H9 (cell line): ENCODE measurements around the gene REEP1. TPM values are rescaled to one million over a fixed set of nuclear protein-coding genes. Genes with fewer than 3 reads are reported as not detected.

Experiments used
- DNase-seq: peaks from one replicate; pipeline ENCODE4 v3.0.0-alpha.2; 2017
- H2AFZ ChIP-seq: one replicate; pipeline ENCODE4 v1.6.1; 2013; ENCODE audit warnings: mild to moderate bottlenecking, low read length, control low read depth, moderate library complexity
- H2AK5ac ChIP-seq: 2 replicates; pipeline ENCODE4 v1.6.1; 2013; ENCODE audit warnings: low read length, control low read depth, mixed read lengths; ENCODE audit not compliant: insufficient read length
- H2BK120ac ChIP-seq: one replicate; pipeline ENCODE4 v1.6.1; 2013; ENCODE audit warnings: low read depth, mild to moderate bottlenecking, low read length, control low read depth, inconsistent platforms; ENCODE audit not compliant: poor library complexity, severe bottlenecking
- H2BK12ac ChIP-seq: 2 replicates; pipeline ENCODE4 v1.6.1; 2013; ENCODE audit warnings: low read length, control low read depth, mixed read lengths, low read depth; ENCODE audit not compliant: insufficient read length
- H2BK15ac ChIP-seq: 2 replicates; pipeline ENCODE4 v1.6.1; 2013; ENCODE audit warnings: low read depth, low read length, control low read depth
- H2BK20ac ChIP-seq: one replicate; pipeline ENCODE4 v1.6.1; 2013; ENCODE audit warnings: low read depth, mild to moderate bottlenecking, low read length, control low read depth, inconsistent platforms; ENCODE audit not compliant: poor library complexity, severe bottlenecking
- H2BK5ac ChIP-seq: 2 replicates; pipeline ENCODE4 v1.6.1; 2013; ENCODE audit warnings: low read length, control low read depth, mixed read lengths; ENCODE audit not compliant: insufficient read length
- H3K14ac ChIP-seq: 2 replicates; pipeline ENCODE4 v1.6.1; 2013; ENCODE audit warnings: low read length, control low read depth; ENCODE audit not compliant: insufficient read depth
- H3K18ac ChIP-seq: 2 replicates; pipeline ENCODE4 v1.6.1; 2013; ENCODE audit warnings: low read depth, mild to moderate bottlenecking, mixed read lengths, low read length, control low read depth; ENCODE audit not compliant: insufficient read length
- H3K23ac ChIP-seq: 2 replicates; pipeline ENCODE4 v1.6.1; 2013; ENCODE audit warnings: low read length, control low read depth, mixed read lengths, low read depth; ENCODE audit not compliant: insufficient read length
- H3K23me2 ChIP-seq: 2 replicates; pipeline ENCODE4 v1.6.1; 2013; ENCODE audit warnings: low read depth, mild to moderate bottlenecking, mixed read lengths, low read length, control low read depth; ENCODE audit not compliant: insufficient read length, poor library complexity, severe bottlenecking
- H3K27ac ChIP-seq: 2 replicates; pipeline ENCODE4 v1.5.1; 2013; ENCODE audit warnings: low read length, control low read depth, mixed read lengths, low read depth; ENCODE audit not compliant: insufficient read length
- H3K27me3 ChIP-seq: 2 replicates; pipeline ENCODE4 v1.6.1; 2013; ENCODE audit warnings: low read length, control low read depth, inconsistent platforms; ENCODE audit not compliant: insufficient read depth
- H3K4ac ChIP-seq: 2 replicates; pipeline ENCODE4 v1.6.1; 2013; ENCODE audit warnings: low read depth, mild to moderate bottlenecking, control low read depth, inconsistent platforms, low read length, moderate library complexity
- H3K4me1 ChIP-seq: 2 replicates; pipeline ENCODE4 v1.6.1; 2013; ENCODE audit warnings: low read length, control low read depth, inconsistent platforms; ENCODE audit not compliant: insufficient read depth
- H3K4me2 ChIP-seq: 2 replicates; pipeline ENCODE4 v1.6.1; 2013; ENCODE audit warnings: low read length, control low read depth, mixed read lengths; ENCODE audit not compliant: insufficient read length, insufficient read depth
- H3K56ac ChIP-seq: 2 replicates; pipeline ENCODE4 v1.6.1; 2013; ENCODE audit warnings: low read depth, mild to moderate bottlenecking, mixed read lengths, low read length, control low read depth; ENCODE audit not compliant: insufficient read length
- H3K79me1 ChIP-seq: 2 replicates; pipeline ENCODE4 v1.6.1; 2013; ENCODE audit warnings: low read depth, mild to moderate bottlenecking, moderate library complexity, low read length, control low read depth, inconsistent platforms; ENCODE audit not compliant: insufficient read depth, poor library complexity, severe bottlenecking
- H3K79me2 ChIP-seq: 2 replicates; pipeline ENCODE4 v1.6.1; 2013; ENCODE audit warnings: low read length, control low read depth, inconsistent platforms; ENCODE audit not compliant: insufficient read depth
- H3K9ac ChIP-seq: 2 replicates; pipeline ENCODE4 v1.6.1; 2013; ENCODE audit warnings: low read length, control low read depth, mixed read lengths; ENCODE audit not compliant: insufficient read length; ENCODE audit errors: extremely low read depth
- H3K9me3 ChIP-seq: one replicate; pipeline ENCODE4 v1.6.1; 2013; ENCODE audit warnings: low read depth, low read length, inconsistent platforms; ENCODE audit not compliant: control insufficient read depth
- H3T11ph ChIP-seq: one replicate; pipeline ENCODE4 v1.6.1; 2013; ENCODE audit warnings: mild to moderate bottlenecking, low read length, control low read depth, inconsistent platforms
- H4K20me1 ChIP-seq: one replicate; pipeline ENCODE4 v1.6.1; 2013; ENCODE audit not compliant: control insufficient read depth, insufficient read length, insufficient read depth
- H4K5ac ChIP-seq: 2 replicates; pipeline ENCODE4 v1.6.1; 2013; ENCODE audit warnings: low read depth, mild to moderate bottlenecking, mixed read lengths, low read length, control low read depth; ENCODE audit not compliant: insufficient read length
- H4K8ac ChIP-seq: replicated peaks from 2 replicates; pipeline ENCODE4 v1.6.1; 2013; ENCODE audit warnings: low read length, control low read depth, mixed read lengths, low read depth; ENCODE audit not compliant: insufficient read length
- H4K91ac ChIP-seq: 2 replicates; pipeline ENCODE4 v1.6.1; 2013; ENCODE audit warnings: low read depth, mild to moderate bottlenecking, moderate library complexity, mixed read lengths, low read length, control low read depth; ENCODE audit not compliant: insufficient read length
- H3K27ac Mint-ChIP-seq, 3 experiments: 2 replicates in 2 of 3; 3 replicates in 1 of 3; pipeline ENCODE4 v1.8.0; 2020 to 2021; ENCODE audit warnings: mixed read lengths in 3 of 3, mild to moderate bottlenecking in 1 of 3, moderate library complexity in 1 of 3
- H3K27me3 Mint-ChIP-seq: 2 replicates; pipeline ENCODE4 v1.8.0; 2021; ENCODE audit warnings: low read depth, mild to moderate bottlenecking, moderate library complexity, mixed read lengths
- H3K36me3 Mint-ChIP-seq, 3 experiments: 2 replicates in 2 of 3; 3 replicates in 1 of 3; pipeline ENCODE4 v1.8.0; 2020 to 2021; ENCODE audit warnings: low read depth in 3 of 3, mixed read lengths in 3 of 3; ENCODE audit not compliant: insufficient read depth in 1 of 3
- H3K4me1 Mint-ChIP-seq, 2 experiments: 2 replicates each; pipeline ENCODE4 v1.8.0; 2020; ENCODE audit warnings: mixed read lengths in 2 of 2
- H3K4me3 Mint-ChIP-seq, 2 experiments: 2 replicates in 1 of 2; 3 replicates in 1 of 2; pipeline ENCODE4 v1.8.0; 2020 to 2021; ENCODE audit warnings: mild to moderate bottlenecking in 2 of 2, mixed read lengths in 2 of 2, moderate library complexity in 1 of 2
- H3K9me3 Mint-ChIP-seq, 2 experiments: 2 replicates in 1 of 2; 3 replicates in 1 of 2; pipeline ENCODE4 v1.8.0; 2020; ENCODE audit warnings: mild to moderate bottlenecking in 2 of 2, mixed read lengths in 2 of 2, moderate library complexity in 1 of 2
- CTCF ChIP-seq: fragments of 200-600 bp; sonication (generic); conservative IDR thresholded peaks from 3 replicates; pipeline ENCODE4 v1.8.0; 2021; ENCODE audit warnings: antibody characterized with exemption, mild to moderate bottlenecking
- WGBS: extraction: QIAGEN DNeasy Blood & Tissue Kit; methylation state at CpG from one replicate; pipeline ENCODE4 v1.1.7; 2013; ENCODE audit warnings: missing lambda C conversion rate, low lambda C conversion rate, mixed read lengths; ENCODE audit not compliant: insufficient read length; ENCODE audit errors: extremely low coverage; 5-methylcytosine and 5-hydroxymethylcytosine counted together
- total RNA-seq: library from RNA; stranded (reverse); gene quantifications from 2 replicates; pipeline ENCODE4 v1.2.1, GENCODE V29; 2021

Gene REEP1
- total RNA-seq, 1 experiment from 2014 or later, result 1.3 TPM

- Mint-ChIP-seq H3K9me3 (no peaks in the 10 kb centered on the region), H3K27ac (peak overlapping the region; percentile 65 to 86 (median 68); a peak in 3 of 7 replicates)
- H3K4me2 ChIP-seq, result no peak overlapping the region
These were observed 134.7 kb downstream of the REEP1 start for GRCh38 chr2:86202702-86203101.

More at GRCh38 chr2:86202702-86203101, 134.7 kb downstream of the REEP1 start:
- WGBS, result no CpG with 5 or more reads among the region's 9 CpGs
- no peak overlapping the region for H3K27ac ChIP-seq
- no peaks in the 10 kb centered on the region for H4K20me1 ChIP-seq
- H3K36me3 Mint-ChIP-seq, result peaks cover 9 to 18% (median 18%) of the 10 kb centered on the region in 3 experiments; a peak in 6 of 7 replicates
- H3K27me3 Mint-ChIP-seq, result no peaks in the 10 kb centered on the region
- H3K9me3 ChIP-seq, result no peaks in the 10 kb centered on the region
- no peak overlapping the region for H2AFZ ChIP-seq
- H3K4me1 ChIP-seq, result peaks cover 2% of the 10 kb centered on the region; the same call in 1 of the 2 replicates
- H4K91ac ChIP-seq, result no peak overlapping the region
- H3K18ac ChIP-seq, result no peak overlapping the region
- no peaks in the 10 kb centered on the region for H3K79me1 ChIP-seq
- no peak overlapping the region for H3K14ac ChIP-seq
- H3K4ac ChIP-seq, result no peak overlapping the region
- H3K56ac ChIP-seq, result no peak overlapping the region
- H3K9ac ChIP-seq, result no peak overlapping the region
- no peak for TF ChIP-seq CTCF
- peaks cover 19 to 27% of the 10 kb centered on the region in 2 experiments for H3K4me1 Mint-ChIP-seq
- H3T11ph ChIP-seq, result no peak overlapping the region
- peaks cover 3% of the 10 kb centered on the region; the same call in 1 of the 2 replicates for H3K79me2 ChIP-seq
- H2BK5ac ChIP-seq, result no peak overlapping the region
- no peak overlapping the region for H3K23ac ChIP-seq
- peak overlapping the region in 1 of 2 experiments; percentile 63; a peak in 2 of 5 replicates for H3K4me3 Mint-ChIP-seq
- no peak overlapping the region for H2BK12ac ChIP-seq
- DNase-seq, result no peak
- no peak overlapping the region for H4K5ac ChIP-seq
- no peak overlapping the region for H4K8ac ChIP-seq
- H2BK15ac ChIP-seq, result no peak overlapping the region
- no peak overlapping the region for H2BK20ac ChIP-seq
- no peak overlapping the region for H2AK5ac ChIP-seq
- no peaks in the 10 kb centered on the region for H3K27me3 ChIP-seq
- no peak overlapping the region for H2BK120ac ChIP-seq
- H3K23me2 ChIP-seq, result no peaks in the 10 kb centered on the region
